Brain microvascular endothelial cell (primary cell): ENCODE data around the gene OAS1.

ENCODE experiments used
- DNase-seq: peaks from one replicate; pipeline ENCODE4 v3.0.0-alpha.2; 2020
- H3K27ac ChIP-seq: fragments of 250-450 bp; sonication (Bioruptor Pico); 2 replicates; pipeline ENCODE4 v1.5.1; 2020; ENCODE audit warnings: mild to moderate bottlenecking, moderate library complexity
- H3K27me3 ChIP-seq: fragments of 250-450 bp; sonication (Bioruptor Pico); replicated peaks from 2 replicates; pipeline ENCODE4 v1.5.1; 2020; ENCODE audit warnings: mild to moderate bottlenecking
- H3K36me3 ChIP-seq: fragments of 250-450 bp; sonication (Bioruptor Pico); replicated peaks from 2 replicates; pipeline ENCODE4 v1.5.1; 2020; ENCODE audit warnings: mild to moderate bottlenecking
- H3K4me3 ChIP-seq: 2 replicates; pipeline ENCODE4 v1.5.1; 2011; ENCODE audit warnings: low read depth, mild to moderate bottlenecking, control low read depth, low read length, moderate library complexity
- CTCF ChIP-seq: IDR thresholded peaks from 2 replicates; pipeline ENCODE4 v1.5.1; 2011; ENCODE audit warnings: low read depth, mild to moderate bottlenecking, moderate library complexity, low read length, control low read depth, inconsistent platforms; ENCODE audit errors: missing control alignments
- in situ Hi-C: cut with HindIII; loops from 2 replicates; pipeline ENCODE4 v1.10.0; 2017; ENCODE audit warnings: low sequenced_read_pairs, low pct_ligation_motif_present

OAS1 gene

GRCh38 chr12:112868459-112869041, 38.2 kb upstream of the OAS1 start:
- Histone ChIP-seq H3K27me3 (no peaks in the 10 kb centered on the region), H3K36me3 (no peaks in the 10 kb centered on the region)
- in situ Hi-C loops = no loop called here

GRCh38 chr12:112869091-112869490, 37.7 kb upstream of the OAS1 start:
- H3K27me3 ChIP-seq = no peaks in the 10 kb centered on the region
- in situ Hi-C loops = no loop called here
- H3K27ac ChIP-seq = no peak overlapping the region
- no peak overlapping the region for H3K4me3 ChIP-seq
- no peak for TF ChIP-seq CTCF
- DNase-seq = no peak
- H3K36me3 ChIP-seq = no peaks in the 10 kb centered on the region

More at GRCh38 chr12:112868459-112869041, 38.2 kb upstream of the OAS1 start:
- no peak for TF ChIP-seq CTCF
- no peak for DNase-seq
- H3K27ac ChIP-seq = no peak overlapping the region
- no peak overlapping the region for H3K4me3 ChIP-seq

DNA sequence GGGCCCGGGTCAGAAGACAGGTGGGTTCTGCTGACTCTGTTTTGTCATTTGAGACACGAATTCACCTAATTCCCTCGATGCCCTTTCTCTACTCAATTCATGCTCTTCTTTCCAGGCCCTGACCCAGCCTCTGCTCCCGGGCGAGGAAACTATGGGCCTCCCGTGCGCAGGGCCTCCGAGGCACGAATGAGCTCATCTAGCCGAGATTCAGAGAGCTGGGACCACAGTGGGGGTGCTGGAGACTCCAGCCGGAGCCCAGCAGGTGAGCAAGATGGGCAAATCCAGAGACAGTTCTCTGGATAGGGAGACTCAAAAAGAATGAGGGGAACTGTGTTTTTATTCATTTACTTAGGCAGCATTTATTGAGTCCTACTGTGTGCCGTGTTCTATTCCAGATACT, 37.0 kb upstream of the OAS1 start:
- Histone ChIP-seq H3K27ac (no peak overlapping the region), H3K36me3 (no peaks in the 10 kb centered on the region), H3K27me3 (no peaks in the 10 kb centered on the region), H3K4me3 (no peak overlapping the region)
- no peak for TF ChIP-seq CTCF
- DNase-seq = no peak
- in situ Hi-C loops = no loop called here

DNA sequence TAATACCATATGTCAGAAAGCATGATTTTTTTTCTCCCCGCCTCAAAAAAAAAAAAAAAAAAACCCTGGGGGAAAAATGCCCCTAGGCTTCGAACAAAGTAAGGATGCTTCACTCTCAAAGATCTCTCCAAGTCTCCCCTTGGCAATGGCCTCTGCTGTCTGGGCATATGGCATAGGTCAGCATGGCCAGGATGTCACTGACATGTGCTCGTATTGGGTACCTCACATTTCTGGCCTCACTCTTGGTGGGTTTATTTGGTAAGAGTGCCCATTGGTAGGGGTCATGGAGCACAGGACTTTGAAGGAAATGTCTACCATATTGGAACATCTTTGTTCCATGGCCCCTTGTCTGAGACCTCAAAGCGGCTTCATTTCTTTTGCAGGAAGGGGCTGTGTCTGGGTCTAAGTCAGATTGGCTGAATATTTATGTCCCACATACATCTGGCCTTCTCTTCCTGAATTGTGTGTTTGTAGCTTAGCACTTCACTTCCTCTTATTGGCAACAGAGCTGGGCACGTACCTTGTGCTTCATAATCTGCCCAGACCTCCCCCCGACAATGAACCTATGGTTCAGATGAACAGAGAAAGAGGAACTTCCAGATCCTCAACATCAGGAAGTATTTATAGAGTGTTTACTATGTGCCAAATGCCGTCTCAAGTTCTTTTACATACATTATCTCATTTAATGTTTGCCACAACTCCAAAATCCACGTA, 36.3 kb upstream of the OAS1 start:
- Histone ChIP-seq H3K27ac (no peak overlapping the region), H3K36me3 (no peaks in the 10 kb centered on the region), H3K27me3 (no peaks in the 10 kb centered on the region), H3K4me3 (no peak overlapping the region)
- no peak for DNase-seq
- TF ChIP-seq CTCF = no peak
- in situ Hi-C loops = no loop called here

- Histone ChIP-seq H3K27ac (no peak overlapping the region), H3K4me3 (no peak overlapping the region), H3K27me3 (peaks cover 6% of the 10 kb centered on the region), H3K36me3 (no peaks in the 10 kb centered on the region)
- no peak for TF ChIP-seq CTCF
- no peak for DNase-seq
- in situ Hi-C loops = no loop called here
Measured at GRCh38 chr12:112875608-112876007, 31.2 kb upstream of the OAS1 start.

- Histone ChIP-seq H3K36me3 (no peaks in the 10 kb centered on the region), H3K27ac (no peak overlapping the region), H3K27me3 (peaks cover 6% of the 10 kb centered on the region), H3K4me3 (no peak overlapping the region)
- in situ Hi-C loops = no loop called here
- DNase-seq = no peak
- TF ChIP-seq CTCF = no peak
Measured at GRCh38 chr12:112876506-112876905, 30.3 kb upstream of the OAS1 start.
